Gastroesophageal sphincter (tissue), 3 donors: ENCODE results near the gene PGAM4.

Experiments
- CTCF ChIP-seq, 4 experiments: fragments of 200-600 bp in 2 of 4; fragments of 450-650 bp in 2 of 4; sonication (generic) in 1 of 4; IDR thresholded peaks; one replicate each; pipeline ENCODE4 v1.5.1; 2017 to 2019; ENCODE audit warnings: antibody characterized with exemption in 4 of 4, mild to moderate bottlenecking in 2 of 4, moderate library complexity in 2 of 4
- POLR2A ChIP-seq, 2 donors: fragments of 450-650 bp; IDR thresholded peaks; one replicate each; pipeline ENCODE4 v1.6.1; 2017; ENCODE audit warnings: antibody characterized with exemption in 2 of 2, mild to moderate bottlenecking in 2 of 2, moderate library complexity in 1 of 2
- POLR2AphosphoS5 ChIP-seq: sonication (generic); formaldehyde crosslinking; IDR thresholded peaks from one replicate; pipeline ENCODE4 v1.6.1; 2017; ENCODE audit warnings: antibody characterized with exemption

- TF ChIP-seq CTCF (IDR thresholded peaks at IDR 0.05) = no peak
- TF ChIP-seq POLR2A (IDR thresholded peaks at IDR 0.05) = no peak
- TF ChIP-seq POLR2AphosphoS5 = no peak
Measured at GRCh38 chrX:77966361-77966760, 3.1 kb downstream of the PGAM4 start.
